Ecto neural progenitor cell (in vitro differentiated cells): Measurements from ENCODE around the gene WDR64.

Experiments used
- DNase-seq: peaks from one replicate; pipeline ENCODE4 v3.0.0-alpha.2; 2018; ENCODE audit warnings: low spot score

The WDR64 gene

GRCh38 chr1:241652012-241652411 lies at the start of gene WDR64:
Gene WDR64 (plus strand): TSS chr1:241652281. CDS start chr1:241652485, 204 bp downstream.
- DNase-seq = no peak

GRCh38 chr1:241603731-241604245 lies 48.3 kb upstream of the WDR64 start:
- DNase-seq = no peak

- no peak for DNase-seq
Observed at GRCh38 chr1:241605146-241605805, 46.8 kb upstream of the WDR64 start.

GRCh38 chr1:241606544-241606943 lies 45.5 kb upstream of the WDR64 start:
- no peak for DNase-seq

- no peak for DNase-seq
Observed at GRCh38 chr1:241607497-241607896, 44.6 kb upstream of the WDR64 start.

GRCh38 chr1:241608379-241609033 lies 43.6 kb upstream of the WDR64 start:
- no peak for DNase-seq

- no peak for DNase-seq
Observed at GRCh38 chr1:241610056-241610815, 41.8 kb upstream of the WDR64 start.

GRCh38 chr1:241611063-241611462 lies 41.0 kb upstream of the WDR64 start:
- no peak for DNase-seq

- no peak for DNase-seq
Observed at GRCh38 chr1:241611736-241612135, 40.3 kb upstream of the WDR64 start.

GRCh38 chr1:241612533-241613477 lies 39.3 kb upstream of the WDR64 start:
- no peak for DNase-seq

- no peak for DNase-seq
Observed at GRCh38 chr1:241614144-241614543, 37.9 kb upstream of the WDR64 start.

- DNase-seq = no peak
Observed at GRCh38 chr1:241614572-241614971, 37.5 kb upstream of the WDR64 start.

- DNase-seq = no peak
Observed at GRCh38 chr1:241615043-241615974, 36.8 kb upstream of the WDR64 start.

- DNase-seq = no peak
Observed at GRCh38 chr1:241617426-241617825, 34.7 kb upstream of the WDR64 start.

GRCh38 chr1:241622669-241623068 lies 29.4 kb upstream of the WDR64 start:
- DNase-seq = no peak

- DNase-seq = no peak
Observed at GRCh38 chr1:241624935-241625334, 27.1 kb upstream of the WDR64 start.

- DNase-seq = no peak
Observed at GRCh38 chr1:241627453-241628259, 24.4 kb upstream of the WDR64 start.

GRCh38 chr1:241630005-241630404 lies 22.1 kb upstream of the WDR64 start:
- DNase-seq = no peak

GRCh38 chr1:241630476-241630875 lies 21.6 kb upstream of the WDR64 start:
- no peak for DNase-seq

GRCh38 chr1:241630899-241631298 lies 21.2 kb upstream of the WDR64 start:
- DNase-seq = no peak
